Tibial nerve (tissue), 4 donors: Measurements from ENCODE around the gene NREP. TPM values are rescaled to one million over a fixed set of nuclear protein-coding genes. Genes with fewer than 3 reads are reported as not detected.

Experiments used
- DNase-seq, 2 donors: peaks; one replicate each; pipeline ENCODE4 v3.0.0-alpha.2; 2019; ENCODE audit warnings: low spot score in 2 of 2
- H3K27ac ChIP-seq, 4 donors: fragments of 200-600 bp; sonication (generic) in 3 of 4; one replicate each; pipeline ENCODE4 v1.5.1; 2017 to 2019; ENCODE audit warnings: mild to moderate bottlenecking in 1 of 4
- H3K27me3 ChIP-seq, 2 donors: fragments of 200-600 bp; sonication (generic) in 1 of 2; one replicate each; pipeline versions ENCODE4 v1.5.1 to v1.6.0; 2017 to 2019
- H3K36me3 ChIP-seq, 3 donors: fragments of 200-600 bp; sonication (generic); one replicate each; pipeline ENCODE4 v1.5.1; 2018 to 2019
- H3K4me1 ChIP-seq, 4 donors: fragments of 200-600 bp; sonication (generic) in 3 of 4; one replicate each; pipeline ENCODE4 v1.5.1; 2017 to 2019
- H3K4me3 ChIP-seq, 4 donors: fragments of 200-600 bp; sonication (generic) in 3 of 4; one replicate each; pipeline ENCODE4 v1.5.1; 2017 to 2019; ENCODE audit warnings: mild to moderate bottlenecking in 1 of 4, moderate library complexity in 1 of 4
- H3K9me3 ChIP-seq, 4 donors: fragments of 200-600 bp; sonication (generic) in 3 of 4; one replicate each; pipeline ENCODE4 v1.5.1; 2017 to 2019
- EP300 ChIP-seq, 2 donors: sonication (generic); formaldehyde crosslinking; IDR thresholded peaks; one replicate each; pipeline ENCODE4 v1.6.1; 2017; ENCODE audit warnings: antibody characterized with exemption in 2 of 2, mild to moderate bottlenecking in 1 of 2
- POLR2A ChIP-seq, 2 donors: fragments of 450-650 bp; IDR thresholded peaks; one replicate each; pipeline ENCODE4 v1.6.1; 2017; ENCODE audit warnings: antibody characterized with exemption in 2 of 2, mild to moderate bottlenecking in 2 of 2, moderate library complexity in 2 of 2
- WGBS, 2 donors: methylation state at CpG; one replicate each; pipeline ENCODE4 v1.1.5; 2018; 5-methylcytosine and 5-hydroxymethylcytosine counted together
- small RNA-seq: library from RNA; depleted of rRNA; stranded (forward); fragments of <200 nt; gene quantifications from one replicate; pipeline ENCODE3, GENCODE V24; 2016
- total RNA-seq, 4 donors: library from RNA; depleted of rRNA; stranded (reverse); fragments of >200 nt; gene quantifications; one replicate each; pipeline ENCODE4 v1.1.0, GENCODE V29; 2016
- TF ChIP-seq, protein P1 (sequence below), 5 experiments: fragments of 200-600 bp in 3 of 5; fragments of 450-650 bp in 2 of 5; sonication (generic) in 3 of 5; IDR thresholded peaks; one replicate each; pipeline ENCODE4 v1.5.1; 2016 to 2019; ENCODE audit warnings: antibody characterized with exemption in 5 of 5, mild to moderate bottlenecking in 3 of 5, moderate library complexity in 2 of 5

The NREP gene
- total RNA-seq, 4 donors from 2014 or later, result 3.3 to 18.0 (median 11.3) TPM

DNA sequence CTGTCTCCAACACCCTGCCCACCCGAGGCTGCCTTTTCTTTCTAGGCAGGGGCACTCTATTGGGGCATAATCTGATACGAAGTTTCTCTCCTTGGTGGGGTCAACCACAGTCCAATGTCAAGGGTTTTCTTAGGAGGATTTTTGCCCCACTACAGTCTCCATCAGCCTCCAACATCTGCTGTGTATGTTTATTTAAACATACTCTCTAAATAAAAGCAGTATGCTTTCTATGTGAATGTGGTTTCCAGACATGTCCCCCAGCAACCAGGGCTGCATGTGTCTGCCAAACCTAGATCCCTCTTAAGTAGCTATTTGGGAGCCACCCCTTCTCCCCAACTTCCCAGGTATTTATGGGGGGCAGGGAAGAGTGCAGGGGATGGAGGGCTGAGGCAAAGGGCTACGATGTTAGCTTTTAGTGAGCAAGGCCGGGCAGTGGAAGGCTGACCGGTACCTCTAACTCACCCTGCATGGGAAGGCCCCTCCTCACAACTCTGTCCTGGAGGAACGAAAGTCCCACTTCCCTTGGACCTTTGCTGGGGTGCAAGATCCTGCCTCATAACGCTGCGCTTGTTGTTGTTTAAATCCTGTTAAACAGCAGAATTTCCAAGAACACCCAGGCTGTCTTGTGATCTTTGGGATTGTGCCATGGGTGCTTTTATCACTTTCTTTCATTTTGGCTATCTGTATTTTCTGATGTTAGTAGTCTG lies 75.4 kb downstream of the NREP start:
- Histone ChIP-seq H3K27ac (peak overlapping the region in 2 of 4 donors; percentile 45 to 64), H3K27me3 (no peaks in the 10 kb centered on the region), H3K4me3 (peak overlapping the region in 1 of 4 donors; percentile 20), H3K36me3 (no peaks in the 10 kb centered on the region), H3K9me3 (no peaks in the 10 kb centered on the region), H3K4me1 (peaks cover 0 to 33% (median 14%) of the 10 kb centered on the region in 4 donors)
- TF ChIP-seq, protein P1, sequence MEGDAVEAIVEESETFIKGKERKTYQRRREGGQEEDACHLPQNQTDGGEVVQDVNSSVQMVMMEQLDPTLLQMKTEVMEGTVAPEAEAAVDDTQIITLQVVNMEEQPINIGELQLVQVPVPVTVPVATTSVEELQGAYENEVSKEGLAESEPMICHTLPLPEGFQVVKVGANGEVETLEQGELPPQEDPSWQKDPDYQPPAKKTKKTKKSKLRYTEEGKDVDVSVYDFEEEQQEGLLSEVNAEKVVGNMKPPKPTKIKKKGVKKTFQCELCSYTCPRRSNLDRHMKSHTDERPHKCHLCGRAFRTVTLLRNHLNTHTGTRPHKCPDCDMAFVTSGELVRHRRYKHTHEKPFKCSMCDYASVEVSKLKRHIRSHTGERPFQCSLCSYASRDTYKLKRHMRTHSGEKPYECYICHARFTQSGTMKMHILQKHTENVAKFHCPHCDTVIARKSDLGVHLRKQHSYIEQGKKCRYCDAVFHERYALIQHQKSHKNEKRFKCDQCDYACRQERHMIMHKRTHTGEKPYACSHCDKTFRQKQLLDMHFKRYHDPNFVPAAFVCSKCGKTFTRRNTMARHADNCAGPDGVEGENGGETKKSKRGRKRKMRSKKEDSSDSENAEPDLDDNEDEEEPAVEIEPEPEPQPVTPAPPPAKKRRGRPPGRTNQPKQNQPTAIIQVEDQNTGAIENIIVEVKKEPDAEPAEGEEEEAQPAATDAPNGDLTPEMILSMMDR (IDR thresholded peaks at IDR 0.05), result no peak
- TF ChIP-seq EP300 (IDR thresholded peaks at IDR 0.05) (no peak), POLR2A (IDR thresholded peaks at IDR 0.05) (no peak)
- peak in 1 of 2 donors; percentile 20 for DNase-seq
- 49 to 70% methylated on average over 8 of the region's 8 CpGs for WGBS, 2 donors

DNA sequence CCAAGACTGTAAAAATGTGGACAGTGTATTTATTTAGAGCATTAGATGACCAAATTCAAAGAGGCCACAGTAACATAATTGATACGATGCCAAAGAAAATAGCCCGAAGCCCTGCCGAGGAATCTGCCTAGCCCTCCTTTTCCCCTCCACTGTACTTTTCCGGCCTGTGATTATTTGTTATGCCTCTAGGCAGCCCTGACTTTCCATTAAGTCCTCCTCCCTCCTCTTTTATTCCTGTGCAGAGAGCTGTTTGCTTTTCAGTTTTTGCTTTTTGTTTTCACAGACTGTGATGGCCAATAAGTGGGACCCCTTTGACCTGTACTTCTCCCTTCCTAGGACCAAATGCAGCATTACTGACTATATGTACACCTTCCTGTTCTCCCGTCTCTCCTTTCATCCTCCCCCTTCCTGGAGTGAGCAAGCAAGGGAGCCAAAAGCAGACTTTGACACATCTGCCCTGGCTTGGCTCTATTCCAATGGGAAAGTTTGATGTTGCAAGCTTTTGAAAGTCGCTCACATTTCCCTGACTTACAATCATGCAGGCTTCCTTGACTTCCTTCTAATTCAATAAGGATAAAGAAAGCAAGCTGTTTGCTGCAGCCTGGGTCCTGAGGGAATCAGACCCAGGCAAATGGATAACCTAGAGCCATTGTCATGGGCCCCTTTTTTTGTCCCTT lies 76.1 kb downstream of the NREP start:
- DNase-seq, result peak; percentile 29 to 81

DNA sequence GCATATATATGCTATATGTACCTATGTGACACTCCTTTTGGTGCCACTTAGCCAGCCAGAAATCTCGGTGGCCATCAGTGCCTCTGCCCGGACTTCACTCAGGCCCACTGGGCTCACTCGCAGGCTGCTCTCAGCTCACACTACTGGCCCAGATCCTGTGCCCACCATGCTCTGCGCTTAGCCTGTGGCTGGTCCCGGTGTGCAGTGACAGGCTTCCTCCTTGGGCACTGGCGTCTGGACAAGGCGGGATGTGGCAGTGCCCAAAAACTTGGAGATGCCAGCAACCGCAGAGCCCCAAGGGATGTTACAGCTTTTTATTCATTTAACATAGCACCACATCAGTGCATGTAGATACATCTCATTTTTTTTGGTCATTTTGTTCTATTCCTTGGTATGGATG lies 77.4 kb downstream of the NREP start:
- TF ChIP-seq, protein P1 (IDR thresholded peaks at IDR 0.05), result no peak
- TF ChIP-seq POLR2A (IDR thresholded peaks at IDR 0.05) (no peak), EP300 (IDR thresholded peaks at IDR 0.05) (no peak)
- Histone ChIP-seq H3K27ac (no peak overlapping the region), H3K4me3 (no peak overlapping the region), H3K36me3 (no peaks in the 10 kb centered on the region), H3K27me3 (no peaks in the 10 kb centered on the region), H3K4me1 (peaks cover 0 to 38% (median 14%) of the 10 kb centered on the region in 4 donors), H3K9me3 (no peaks in the 10 kb centered on the region)
- 96 to 98% methylated on average over 8 of the region's 8 CpGs for WGBS, 2 donors
- no peak for DNase-seq

More for the DNA sequence above, 76.1 kb downstream of the NREP start:
- no peak overlapping the region for H3K4me3 ChIP-seq
- H3K4me1 ChIP-seq, result peaks cover 0 to 38% (median 14%) of the 10 kb centered on the region in 4 donors
- H3K27ac ChIP-seq, result peak overlapping the region in 2 of 4 donors; percentile 45 to 64
- no peaks in the 10 kb centered on the region for H3K36me3 ChIP-seq
- TF ChIP-seq POLR2A (IDR thresholded peaks at IDR 0.05), result no peak
- peak in 1 of 2 donors; percentile 68 for TF ChIP-seq EP300 (IDR thresholded peaks at IDR 0.05)
- TF ChIP-seq, protein P1 (IDR thresholded peaks at IDR 0.05), result no peak
- H3K9me3 ChIP-seq, result no peaks in the 10 kb centered on the region
- no peaks in the 10 kb centered on the region for H3K27me3 ChIP-seq
- 16 to 17% methylated on average over 6 of the region's 6 CpGs for WGBS, 2 donors

Small RNA genes within 50 kb of the gene (small RNA-seq; reads per million reads assigned to genes)
- gene RN7SKP57, result not detected

Other genes with a start within 250 kb of the NREP start
- 10 to 100 TPM in 3 of 4 donors, 1 to 10 TPM in 1; 8.5 to 21.3 (median 12.1) TPM for gene STARD4, start 244.7 kb downstream of the NREP start, total RNA-seq